K562 (cell line): ENCODE results near the gene TRIM33. TPM values are rescaled to one million over a fixed set of nuclear protein-coding genes. Genes with fewer than 3 reads are reported as not detected.

Experiments
- ATAC-seq: fragments of 200-7000 bp; cut with Tn5 transposase; 3 replicates; pipeline ENCODE4 v1.9.1; 2020; ENCODE audit warnings: moderate library complexity
- BruUV-seq: library from RNA; stranded (reverse); fragments of 400-500 nt; replicated peaks from 2 replicates; lab custom pipeline; 2021; lab: Mats Ljungman, UMichigan
- CTCF ChIA-PET: fragments of 300-600 bp; formaldehyde crosslinking; extraction: SDS; loops from one replicate; lab custom pipeline; 2021; ENCODE audit warnings: low intra/inter-chr PET ratio; lab: Yijun Ruan, JAX
- POLR2A ChIA-PET: fragments of 300-600, 350-650 bp; sonication (Branson Sonifier 250); formaldehyde crosslinking; extraction: SDS; loops from one replicate; lab custom pipeline; 2021; ENCODE audit warnings: antibody characterized with exemption, inconsistent platforms; lab: Yijun Ruan, JAX
- DNase-seq, 4 experiments: peaks; one replicate each; pipeline versions ENCODE4 v3.0.0 to v3.0.0-alpha.2; 2011 to 2018; ENCODE audit warnings: low spot score in 3 of 4, mixed read lengths in 3 of 4; ENCODE audit errors: extremely low read depth in 1 of 4
- FAIRE-seq: peaks from 2 replicates; lab custom pipeline; 2011; peaks lifted over from hg19 to GRCh38; lab: Jason Lieb, UNC
- H2AFZ ChIP-seq: 2 replicates; pipeline ENCODE4 v1.6.0; 2011; ENCODE audit warnings: low read depth, low read length, control low read depth, inconsistent platforms
- H3K27ac ChIP-seq: fragments of 200-600 bp; 3 replicates; pipeline ENCODE4 v1.8.0; 2011; ENCODE audit warnings: low read depth, mild to moderate bottlenecking, control low read depth, inconsistent platforms, low read length, moderate library complexity, mixed read lengths; ENCODE audit errors: extremely low read depth
- H3K27me3 ChIP-seq, 2 experiments: fragments of 300-600 bp in 1 of 2; 2 replicates in 1 of 2; 3 replicates in 1 of 2; pipeline versions ENCODE4 v1.6.0 to v1.8.0; 2011; ENCODE audit warnings: inconsistent platforms in 2 of 2, low read length in 2 of 2, mild to moderate bottlenecking in 1 of 2, mixed read lengths in 1 of 2, moderate library complexity in 1 of 2; ENCODE audit not compliant: control insufficient read depth in 2 of 2, insufficient read depth in 2 of 2
- H3K36me3 ChIP-seq: fragments of 300-600 bp; 3 replicates; pipeline ENCODE4 v1.8.0; 2011; ENCODE audit warnings: mild to moderate bottlenecking, low read length, inconsistent platforms; ENCODE audit not compliant: control insufficient read depth, insufficient read depth
- H3K4me1 ChIP-seq, 2 experiments: fragments of 200-600 bp in 1 of 2; replicated peaks in 1 of 2; 2 replicates in 1 of 2; 3 replicates in 1 of 2; pipeline versions ENCODE4 v1.5.1 to v1.8.0; 2011; ENCODE audit warnings: inconsistent platforms in 2 of 2, low read length in 2 of 2, mild to moderate bottlenecking in 1 of 2, mixed read lengths in 1 of 2, moderate library complexity in 1 of 2; ENCODE audit not compliant: control insufficient read depth in 2 of 2, insufficient read depth in 2 of 2
- H3K4me2 ChIP-seq: 2 replicates; pipeline ENCODE4 v1.6.1; 2011; ENCODE audit warnings: low read length, control low read depth, inconsistent platforms, mixed read lengths; ENCODE audit not compliant: insufficient read depth
- H3K4me3 ChIP-seq: fragments of 200-600 bp; sonication (generic), shearing (Covaris generic); 2 replicates; pipeline ENCODE4 v1.5.1; 2016; ENCODE audit warnings: control low read depth, inconsistent platforms
- H3K79me2 ChIP-seq: fragments of 200-600 bp; 3 replicates; pipeline ENCODE4 v1.8.0; 2011; ENCODE audit warnings: low read length, inconsistent platforms; ENCODE audit not compliant: control insufficient read depth, insufficient read depth
- H3K9ac ChIP-seq, 2 experiments: 2 replicates each; pipeline versions ENCODE4 v1.6.0 to v1.6.1; 2011; ENCODE audit warnings: low read depth in 2 of 2, low read length in 2 of 2, control low read depth in 1 of 2, inconsistent platforms in 1 of 2, mild to moderate bottlenecking in 1 of 2, mixed read lengths in 1 of 2; ENCODE audit not compliant: insufficient read depth in 1 of 2
- H3K9me1 ChIP-seq: one replicate; pipeline ENCODE4 v1.6.0; 2011; ENCODE audit warnings: inconsistent platforms, mild to moderate bottlenecking, low read length, moderate library complexity; ENCODE audit not compliant: control insufficient read depth, insufficient read depth
- H3K9me3 ChIP-seq: replicated peaks from 2 replicates; pipeline ENCODE4 v1.5.1; 2011; ENCODE audit warnings: low read depth, low read length, inconsistent platforms; ENCODE audit not compliant: control insufficient read depth, insufficient read depth
- H4K20me1 ChIP-seq: replicated peaks from 2 replicates; pipeline ENCODE4 v1.6.1; 2011; ENCODE audit warnings: low read length, inconsistent platforms, mixed read lengths; ENCODE audit not compliant: control insufficient read depth, insufficient read depth
- CBX3 ChIP-seq, 2 experiments: IDR thresholded peaks; 1 replicate in 1 of 2; 2 replicates in 1 of 2; pipeline ENCODE4 v1.6.1; 2012; ENCODE audit warnings: inconsistent platforms in 2 of 2, low read length in 2 of 2, borderline replicate concordance in 1 of 2, control low read depth in 1 of 2
- CHD4 ChIP-seq: fragments of 200-600 bp; sonication (generic); IDR thresholded peaks from 3 replicates; pipeline ENCODE4 v1.6.1; 2012; ENCODE audit warnings: low read depth, mild to moderate bottlenecking, mixed read lengths, low read length, inconsistent platforms; ENCODE audit not compliant: insufficient read depth, insufficient replicate concordance, poor library complexity, severe bottlenecking
- DIDO1 ChIP-seq: fragments of 450-650 bp; IDR thresholded peaks from 2 replicates; pipeline ENCODE4 v1.6.1; 2016; ENCODE audit warnings: low read depth, missing biosample characterization, missing genetic modification characterization
- E2F3 ChIP-seq: fragments of 250-450 bp; sonication (Bioruptor Pico); IDR thresholded peaks from 2 replicates; pipeline ENCODE4 v1.4.0; 2020; ENCODE audit warnings: mild to moderate bottlenecking
- HNRNPH1 ChIP-seq: fragments of 200-400 bp; formaldehyde crosslinking; optimal IDR thresholded peaks from 2 replicates; pipeline ENCODE3; 2017; ENCODE audit warnings: low read depth, mild to moderate bottlenecking, low read length, moderate library complexity
- WGBS: fragments of 100-300 bp; shearing (Covaris generic); methylation state at CpG from one replicate; pipeline ENCODE4 v1.1.6; 2016; ENCODE audit warnings: low coverage, mixed read lengths; ENCODE audit not compliant: insufficient coverage; ENCODE audit errors: missing lambda C conversion rate; 5-methylcytosine and 5-hydroxymethylcytosine counted together
- in situ Hi-C: fragments of 300-500 bp; cut with MboI; formaldehyde crosslinking; loops from 4 replicates; pipeline ENCODE4 v1.15.0; 2018; ENCODE audit warnings: inconsistent platforms, mixed read lengths
- intact Hi-C: fragments of 100-400 bp; cut with micrococcal nuclease; formaldehyde crosslinking; loops from 2 replicates; pipeline ENCODE4 v1.14.2; 2022
- polyA plus RNA-seq, 8 experiments: library from polyadenylated mRNA; depleted of rRNA in 4 of 8; stranded (reverse) in 5 of 8; unstranded in 3 of 8; fragments of >200 nt; fragmentation: Nextera tagmentation in 2 of 8; fragmentation: Illumina TruSeq in 1 of 8; extraction: Ambion mirVana in 2 of 8; extraction: Trizol in 1 of 8; gene quantifications; 2 replicates each; pipeline versions ENCODE4 v1.2.1 to v1.2.3, GENCODE V29; 2011 to 2014; ENCODE audit warnings: inconsistent platforms in 1 of 8, missing spikeins in 1 of 8
- total RNA-seq, 7 experiments: library from RNA; depleted of rRNA in 6 of 7; stranded (reverse); fragments of >200 nt in 6 of 7; fragmentation: Illumina TruSeq in 2 of 7; extraction: Trizol in 2 of 7; gene quantifications; 2 replicates each; pipeline versions ENCODE4 v1.2.1 to v1.2.3, GENCODE V29; 2011 to 2021; ENCODE audit warnings: low replicate concordance in 1 of 7
- TF ChIP-seq, protein P1 (sequence below): fragments of 250-450 bp; sonication (Bioruptor Pico); IDR thresholded peaks from 2 replicates; pipeline ENCODE4 v1.5.0; 2021; ENCODE audit warnings: mild to moderate bottlenecking, moderate library complexity
- TF ChIP-seq, protein P2 (sequence below), 2 experiments: fragments of 200-800 bp in 1 of 2; sonication (Bioruptor generic) in 1 of 2; sonication (generic) in 1 of 2; formaldehyde crosslinking in 1 of 2; IDR thresholded peaks in 1 of 2; conservative IDR thresholded peaks in 1 of 2; 2 replicates each; pipeline versions ENCODE4 v1.5.0 to v1.6.1; 2016 to 2020; ENCODE audit warnings: missing compliant biosample characterization in 1 of 2, missing genetic modification characterization in 1 of 2, missing genetic modification reagents in 1 of 2
- TF ChIP-seq, protein P3 (sequence below): fragments of 200-800 bp; sonication (Bioruptor generic); IDR thresholded peaks from 2 replicates; pipeline ENCODE4 v1.6.1; 2016; ENCODE audit warnings: missing genetic modification characterization, missing compliant biosample characterization

Gene TRIM33
- total and polyA plus RNA-seq, 9 of the 15 experiments (the other 6 are each of a cell fraction or from before 2014, with no cell fraction given): 9.3 to 58.4 (median 40.2) TPM

DNA sequence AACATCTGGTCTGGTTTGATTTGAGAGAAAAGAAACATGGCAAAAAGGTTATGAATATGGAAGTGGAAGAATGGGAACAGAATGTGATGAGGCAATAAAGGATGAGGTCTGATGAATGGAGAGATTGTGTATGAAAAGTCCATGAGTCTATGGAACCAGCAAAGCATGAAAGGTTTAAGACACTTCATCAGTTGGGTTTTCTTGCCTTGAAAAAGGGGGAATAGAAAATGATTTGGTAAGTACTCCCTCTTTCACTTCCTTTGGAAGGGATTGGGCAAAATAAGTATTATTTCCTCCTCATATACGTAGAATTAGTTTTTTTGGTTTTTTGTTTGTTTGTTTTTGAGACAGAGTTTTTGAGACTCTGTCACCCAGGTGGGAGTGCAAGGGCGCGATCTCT, 155.8 kb downstream of the TRIM33 start:
- no TSS peak for BruUV-seq
- TF ChIP-seq, protein P1, sequence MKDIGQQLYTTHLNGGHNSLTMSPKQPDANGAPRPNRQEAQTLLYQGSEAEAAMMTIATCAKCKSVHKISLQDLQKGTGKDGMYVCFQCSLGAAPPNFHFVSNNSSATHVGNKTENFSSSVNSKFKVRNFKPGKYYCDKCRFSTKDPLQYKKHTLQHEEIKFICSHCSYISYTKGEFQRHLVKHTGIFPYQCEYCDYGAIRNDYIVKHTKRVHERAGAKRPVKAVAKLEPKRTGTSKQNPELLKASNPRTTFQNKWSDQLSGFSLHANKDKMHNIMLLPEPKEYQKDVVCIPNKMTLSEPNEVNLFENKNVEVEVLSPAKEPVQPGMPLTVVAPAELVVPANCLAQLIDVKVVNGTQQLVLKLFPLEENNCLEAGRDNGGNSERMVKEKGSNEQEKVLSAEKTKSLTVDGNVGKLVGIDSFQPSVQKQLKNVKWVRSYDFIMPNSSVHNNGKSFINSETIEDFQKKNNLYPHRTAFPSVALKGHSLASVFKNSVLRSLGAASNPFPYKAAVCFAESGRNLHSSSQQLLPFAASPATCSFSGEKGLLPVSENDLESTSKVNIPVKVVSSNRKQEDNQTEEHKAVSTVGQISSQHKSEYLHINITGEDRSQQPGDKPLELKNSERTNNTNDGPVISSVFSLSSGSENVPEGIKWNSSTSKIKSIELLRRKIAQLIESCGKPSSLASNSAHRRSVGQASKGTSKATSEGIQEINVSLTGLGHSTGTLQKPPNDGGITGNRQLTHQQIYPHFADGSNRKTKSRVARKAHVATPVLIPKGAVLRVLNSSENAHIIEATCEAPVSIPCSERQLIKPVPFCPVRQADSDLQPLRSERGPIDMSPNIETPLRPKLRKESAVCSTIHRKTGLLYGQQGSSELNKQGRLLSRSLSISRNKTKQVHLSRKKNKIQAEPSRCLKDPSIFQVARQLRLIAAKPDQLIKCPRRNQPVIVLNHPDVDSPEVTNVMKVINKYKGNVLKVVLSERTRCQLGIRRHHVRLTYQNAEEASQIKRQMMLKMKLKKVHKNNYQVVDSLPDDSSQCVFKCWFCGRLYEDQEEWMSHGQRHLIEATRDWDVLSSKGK (CRISPR knock-in tag): no peak
- TF ChIP-seq, protein P2, sequence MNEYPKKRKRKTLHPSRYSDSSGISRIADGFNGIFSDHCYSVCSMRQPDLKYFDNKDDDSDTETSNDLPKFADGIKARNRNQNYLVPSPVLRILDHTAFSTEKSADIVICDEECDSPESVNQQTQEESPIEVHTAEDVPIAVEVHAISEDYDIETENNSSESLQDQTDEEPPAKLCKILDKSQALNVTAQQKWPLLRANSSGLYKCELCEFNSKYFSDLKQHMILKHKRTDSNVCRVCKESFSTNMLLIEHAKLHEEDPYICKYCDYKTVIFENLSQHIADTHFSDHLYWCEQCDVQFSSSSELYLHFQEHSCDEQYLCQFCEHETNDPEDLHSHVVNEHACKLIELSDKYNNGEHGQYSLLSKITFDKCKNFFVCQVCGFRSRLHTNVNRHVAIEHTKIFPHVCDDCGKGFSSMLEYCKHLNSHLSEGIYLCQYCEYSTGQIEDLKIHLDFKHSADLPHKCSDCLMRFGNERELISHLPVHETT (CRISPR knock-in tag; conservative IDR thresholded peaks at IDR 0.05 in 1 of 2, IDR thresholded peaks at IDR 0.05 in 1 of 2): no peak
- no peak for TF ChIP-seq HNRNPH1
- TF ChIP-seq, protein P3, sequence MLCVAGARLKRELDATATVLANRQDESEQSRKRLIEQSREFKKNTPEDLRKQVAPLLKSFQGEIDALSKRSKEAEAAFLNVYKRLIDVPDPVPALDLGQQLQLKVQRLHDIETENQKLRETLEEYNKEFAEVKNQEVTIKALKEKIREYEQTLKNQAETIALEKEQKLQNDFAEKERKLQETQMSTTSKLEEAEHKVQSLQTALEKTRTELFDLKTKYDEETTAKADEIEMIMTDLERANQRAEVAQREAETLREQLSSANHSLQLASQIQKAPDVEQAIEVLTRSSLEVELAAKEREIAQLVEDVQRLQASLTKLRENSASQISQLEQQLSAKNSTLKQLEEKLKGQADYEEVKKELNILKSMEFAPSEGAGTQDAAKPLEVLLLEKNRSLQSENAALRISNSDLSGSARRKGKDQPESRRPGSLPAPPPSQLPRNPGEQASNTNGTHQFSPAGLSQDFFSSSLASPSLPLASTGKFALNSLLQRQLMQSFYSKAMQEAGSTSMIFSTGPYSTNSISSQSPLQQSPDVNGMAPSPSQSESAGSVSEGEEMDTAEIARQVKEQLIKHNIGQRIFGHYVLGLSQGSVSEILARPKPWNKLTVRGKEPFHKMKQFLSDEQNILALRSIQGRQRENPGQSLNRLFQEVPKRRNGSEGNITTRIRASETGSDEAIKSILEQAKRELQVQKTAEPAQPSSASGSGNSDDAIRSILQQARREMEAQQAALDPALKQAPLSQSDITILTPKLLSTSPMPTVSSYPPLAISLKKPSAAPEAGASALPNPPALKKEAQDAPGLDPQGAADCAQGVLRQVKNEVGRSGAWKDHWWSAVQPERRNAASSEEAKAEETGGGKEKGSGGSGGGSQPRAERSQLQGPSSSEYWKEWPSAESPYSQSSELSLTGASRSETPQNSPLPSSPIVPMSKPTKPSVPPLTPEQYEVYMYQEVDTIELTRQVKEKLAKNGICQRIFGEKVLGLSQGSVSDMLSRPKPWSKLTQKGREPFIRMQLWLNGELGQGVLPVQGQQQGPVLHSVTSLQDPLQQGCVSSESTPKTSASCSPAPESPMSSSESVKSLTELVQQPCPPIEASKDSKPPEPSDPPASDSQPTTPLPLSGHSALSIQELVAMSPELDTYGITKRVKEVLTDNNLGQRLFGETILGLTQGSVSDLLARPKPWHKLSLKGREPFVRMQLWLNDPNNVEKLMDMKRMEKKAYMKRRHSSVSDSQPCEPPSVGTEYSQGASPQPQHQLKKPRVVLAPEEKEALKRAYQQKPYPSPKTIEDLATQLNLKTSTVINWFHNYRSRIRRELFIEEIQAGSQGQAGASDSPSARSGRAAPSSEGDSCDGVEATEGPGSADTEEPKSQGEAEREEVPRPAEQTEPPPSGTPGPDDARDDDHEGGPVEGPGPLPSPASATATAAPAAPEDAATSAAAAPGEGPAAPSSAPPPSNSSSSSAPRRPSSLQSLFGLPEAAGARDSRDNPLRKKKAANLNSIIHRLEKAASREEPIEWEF (CRISPR knock-in tag): no peak
- TF ChIP-seq CHD4: no peak
- TF ChIP-seq DIDO1 (tag): no peak
- TF ChIP-seq CBX3 (IDR thresholded peaks at IDR 0.05; ENCODE audit: borderline replicate concordance in 1 of 2, low read length in 2 of 2): no peak
- TF ChIP-seq E2F3 (CRISPR knock-in tag): no peak
- CTCF ChIA-PET: no interaction called here
- no peaks in the 10 kb centered on the region; a peak in 1 of 5 replicates for H3K27me3 ChIP-seq
- H3K27ac ChIP-seq: no peak overlapping the region
- H2AFZ ChIP-seq: no peak overlapping the region
- no peak overlapping the region for H3K4me2 ChIP-seq
- DNase-seq (no peak), FAIRE-seq (no peak), ATAC-seq (no peak)
- intact Hi-C loops: no loop called here
- no peak overlapping the region for H3K4me3 ChIP-seq
- 91% methylated on average over 3 of the region's 3 CpGs for WGBS
- no peaks in the 10 kb centered on the region for H3K79me2 ChIP-seq
- H4K20me1 ChIP-seq: no peaks in the 10 kb centered on the region
- peaks cover 3 to 4% of the 10 kb centered on the region in 2 experiments; a peak in 1 of 5 replicates for H3K4me1 ChIP-seq
- H3K36me3 ChIP-seq: no peaks in the 10 kb centered on the region
- H3K9me1 ChIP-seq: no peaks in the 10 kb centered on the region
- POLR2A ChIA-PET: no interaction called here
- H3K9me3 ChIP-seq: no peaks in the 10 kb centered on the region
- no peak overlapping the region for H3K9ac ChIP-seq
- in situ Hi-C loops: no loop called here
